T follicular helper cell (primary cell): ENCODE results near the gene PRSS8.
A peak's percentile ranks its signal among the peaks of the same experiment; 100 is the strongest.
"Not testable (repeated sequence)": the region's sequence is repeated elsewhere in the genome, so short reads cannot be mapped to it uniquely, and the experiment has no call there.

Experiments used
- DNase-seq: peaks from one replicate; pipeline ENCODE4 v3.0.0-alpha.2; 2020; ENCODE audit warnings: low read depth
- total RNA-seq, 2 experiments: gene quantifications; one replicate each; lab custom pipeline; 2026; lab: John Stamatoyannopoulos, UW

The PRSS8 gene
- total RNA-seq, result 0.09 to 0.12 reads per million in 2 experiments

DNA sequence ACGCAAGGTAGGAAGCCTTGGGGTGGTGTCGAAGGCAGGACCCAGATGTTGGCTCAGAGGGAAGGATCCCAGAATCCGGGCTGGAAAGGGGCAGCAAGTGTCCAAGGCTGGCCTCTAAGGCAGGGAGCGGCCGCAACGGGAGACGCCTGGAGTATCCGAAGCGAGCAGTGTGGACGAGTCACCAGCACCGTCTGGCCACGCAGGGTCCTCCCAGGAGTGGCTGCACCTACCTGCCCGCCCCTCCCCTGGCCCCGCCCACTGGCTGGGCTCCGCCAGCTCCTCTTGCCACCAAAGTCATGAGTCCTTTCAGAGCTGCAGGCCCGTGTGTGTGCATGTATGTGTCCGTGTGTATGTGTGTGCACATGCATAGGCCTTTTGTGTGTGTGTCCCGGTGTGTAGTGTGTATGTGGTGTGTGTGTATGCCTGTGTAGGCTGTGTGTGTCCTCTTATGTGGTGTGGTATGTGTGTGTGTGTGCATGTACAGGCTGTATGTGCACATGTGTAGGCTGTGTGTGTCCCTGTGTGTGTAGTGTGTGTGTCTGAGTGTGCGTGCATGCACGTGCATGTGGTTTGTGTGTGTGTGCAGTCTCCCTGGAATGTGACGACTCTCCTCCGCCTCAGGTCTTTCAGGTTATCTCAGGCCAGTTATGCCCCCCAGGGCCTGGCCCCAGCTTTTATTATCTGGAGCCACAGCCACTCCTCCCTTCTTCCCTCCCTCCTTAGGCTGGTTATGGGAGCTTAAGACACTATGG lies at the start of gene PRSS8:
PRSS8 (minus strand) TSS at position 193 of the 752 bp plus-strand sequence. CDS start 229 bp downstream, outside the sequence.
- DNase-seq, result no peak

DNA sequence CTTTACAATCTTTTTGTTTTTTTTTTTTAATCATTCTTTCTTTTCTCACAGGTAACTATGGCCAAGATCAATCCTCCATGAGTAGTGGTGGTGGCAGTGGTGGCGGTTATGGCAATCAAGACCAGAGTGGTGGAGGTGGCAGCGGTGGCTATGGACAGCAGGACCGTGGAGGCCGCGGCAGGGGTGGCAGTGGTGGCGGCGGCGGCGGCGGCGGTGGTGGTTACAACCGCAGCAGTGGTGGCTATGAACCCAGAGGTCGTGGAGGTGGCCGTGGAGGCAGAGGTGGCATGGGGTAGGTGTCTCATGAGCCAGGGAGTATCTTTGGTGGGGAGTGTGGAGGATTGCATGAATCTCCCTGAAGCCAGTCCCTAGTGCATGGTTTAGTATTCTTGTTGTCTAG lies 49.4 kb upstream of the PRSS8 start:
- no peak for DNase-seq

DNA sequence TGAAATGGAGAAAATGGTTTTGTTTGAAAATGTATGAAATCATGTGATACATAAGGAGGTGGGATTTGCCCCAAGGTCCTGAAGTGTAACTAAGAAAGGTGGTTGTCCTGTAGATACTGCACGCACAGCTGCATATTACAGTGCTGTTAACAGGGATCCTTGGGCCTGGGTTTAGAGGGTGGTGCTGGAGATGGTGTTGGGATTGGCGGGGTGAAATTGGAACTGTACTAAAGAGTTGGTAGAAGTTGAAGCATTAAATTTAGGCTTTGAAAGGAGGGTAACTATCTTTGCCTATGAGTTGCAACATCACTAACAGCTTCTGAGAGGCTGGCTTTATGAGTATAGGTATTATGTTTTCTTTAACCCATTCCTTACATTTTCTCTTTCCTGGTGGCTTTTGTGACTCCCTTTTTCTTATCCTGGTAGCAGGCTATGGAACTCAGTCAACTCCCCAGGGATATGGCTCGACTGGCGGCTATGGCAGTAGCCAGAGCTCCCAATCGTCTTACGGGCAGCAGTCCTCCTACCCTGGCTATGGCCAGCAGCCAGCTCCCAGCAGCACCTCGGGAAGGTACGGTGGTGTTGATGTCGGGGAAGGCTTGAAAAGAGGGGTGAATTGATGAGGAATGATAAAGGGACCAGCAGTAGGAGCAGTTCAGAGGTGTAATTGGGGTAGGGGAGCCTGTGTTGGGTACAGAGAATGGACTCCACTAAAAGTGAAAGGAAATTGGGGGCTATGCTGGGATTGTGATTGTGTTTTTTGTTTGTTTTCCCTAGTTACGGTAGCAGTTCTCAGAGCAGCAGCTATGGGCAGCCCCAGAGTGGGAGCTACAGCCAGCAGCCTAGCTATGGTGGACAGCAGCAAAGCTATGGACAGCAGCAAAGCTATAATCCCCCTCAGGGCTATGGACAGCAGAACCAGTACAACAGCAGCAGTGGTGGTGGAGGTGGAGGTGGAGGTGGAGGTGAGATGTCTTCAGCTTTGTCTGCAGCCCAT lies 48.2 kb upstream of the PRSS8 start:
- DNase-seq, result no peak

DNA sequence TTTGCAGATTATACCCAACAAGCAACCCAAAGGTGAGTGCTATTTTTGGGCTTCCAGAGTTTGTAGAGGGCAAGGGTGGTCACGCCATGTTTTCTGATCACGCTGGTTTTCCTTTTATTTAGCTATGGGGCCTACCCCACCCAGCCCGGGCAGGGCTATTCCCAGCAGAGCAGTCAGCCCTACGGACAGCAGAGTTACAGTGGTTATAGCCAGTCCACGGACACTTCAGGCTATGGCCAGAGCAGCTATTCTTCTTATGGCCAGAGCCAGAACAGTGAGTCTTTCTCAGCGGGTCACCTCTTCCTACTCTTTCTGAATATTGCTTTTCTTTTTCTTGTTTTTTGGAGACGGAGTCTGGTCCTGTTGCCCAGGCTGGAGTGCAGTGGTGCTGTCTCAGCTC lies 46.9 kb upstream of the PRSS8 start:
- no peak for DNase-seq

DNA sequence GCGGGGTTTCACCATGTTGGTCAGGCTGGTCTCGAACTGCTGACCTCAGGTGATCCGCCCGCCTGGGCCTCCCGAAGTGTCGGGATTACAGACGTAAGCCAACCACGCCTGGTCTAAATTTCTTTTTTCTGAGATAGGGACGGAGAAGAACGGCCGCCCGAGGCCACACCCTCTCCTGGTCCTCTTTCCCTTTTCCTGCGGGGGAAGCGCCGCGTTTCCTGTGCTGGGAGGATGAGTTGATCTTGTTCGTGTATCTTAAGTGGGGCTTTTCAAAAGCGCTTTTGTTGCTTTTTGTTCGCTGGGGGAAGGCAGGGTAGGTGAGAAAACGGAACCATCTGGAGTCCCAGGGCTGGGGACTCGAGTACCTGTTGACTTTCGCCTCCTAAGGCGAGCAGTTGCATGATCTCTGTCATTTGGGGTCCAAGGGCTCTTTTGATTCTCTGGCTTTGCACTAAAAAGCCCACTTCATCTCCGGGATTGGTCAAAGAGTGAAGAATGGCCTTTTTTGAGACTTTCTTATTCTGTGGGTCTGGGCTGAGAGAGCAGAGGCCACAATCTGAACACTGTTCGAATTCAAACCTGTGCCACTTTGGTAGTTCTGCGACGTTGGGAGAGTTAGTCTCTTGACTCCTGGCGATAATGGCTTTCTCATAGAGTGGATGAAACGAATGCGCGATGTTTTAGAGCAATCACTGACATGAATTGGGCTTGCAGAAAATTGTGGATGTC lies 45.7 kb upstream of the PRSS8 start:
- no peak for DNase-seq

DNA sequence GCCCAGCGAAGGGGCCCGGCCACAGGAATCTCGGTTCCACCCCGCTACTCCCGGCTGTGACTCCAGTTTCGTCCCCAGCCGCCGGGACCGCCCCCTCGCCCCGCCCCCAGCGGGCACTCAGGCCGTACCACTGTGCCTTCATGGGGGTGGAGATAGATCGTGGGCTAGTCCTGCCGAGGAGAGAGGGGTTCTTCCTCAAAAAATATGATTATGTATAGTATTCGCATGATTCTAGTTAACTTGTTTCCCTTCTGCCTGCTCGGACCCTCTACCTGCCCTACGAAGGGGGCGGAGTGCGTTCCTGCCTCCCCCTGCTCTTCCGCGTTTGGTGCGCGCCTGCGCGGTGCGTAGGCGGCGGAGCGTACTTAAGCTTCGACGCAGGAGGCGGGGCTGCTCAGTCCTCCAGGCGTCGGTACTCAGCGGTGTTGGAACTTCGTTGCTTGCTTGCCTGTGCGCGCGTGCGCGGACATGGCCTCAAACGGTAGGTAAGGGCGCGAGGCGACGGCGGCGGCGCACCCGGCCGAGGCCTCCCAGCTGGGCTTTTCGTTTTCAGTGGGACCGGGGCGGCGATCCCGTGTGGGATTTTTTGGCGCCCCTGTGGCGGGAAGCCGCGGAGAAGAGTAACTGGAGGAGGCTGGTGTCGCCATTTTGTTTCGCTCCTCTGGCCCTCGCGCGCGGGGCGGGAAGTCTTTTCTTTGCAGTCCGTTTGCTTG lies 44.4 kb upstream of the PRSS8 start, which contains the start of gene FUS:
FUS (plus strand) TSS at position 393 of the 713 bp plus-strand sequence; CDS start at position 469, 76 bp downstream.
- peak; percentile 88 for DNase-seq

DNA sequence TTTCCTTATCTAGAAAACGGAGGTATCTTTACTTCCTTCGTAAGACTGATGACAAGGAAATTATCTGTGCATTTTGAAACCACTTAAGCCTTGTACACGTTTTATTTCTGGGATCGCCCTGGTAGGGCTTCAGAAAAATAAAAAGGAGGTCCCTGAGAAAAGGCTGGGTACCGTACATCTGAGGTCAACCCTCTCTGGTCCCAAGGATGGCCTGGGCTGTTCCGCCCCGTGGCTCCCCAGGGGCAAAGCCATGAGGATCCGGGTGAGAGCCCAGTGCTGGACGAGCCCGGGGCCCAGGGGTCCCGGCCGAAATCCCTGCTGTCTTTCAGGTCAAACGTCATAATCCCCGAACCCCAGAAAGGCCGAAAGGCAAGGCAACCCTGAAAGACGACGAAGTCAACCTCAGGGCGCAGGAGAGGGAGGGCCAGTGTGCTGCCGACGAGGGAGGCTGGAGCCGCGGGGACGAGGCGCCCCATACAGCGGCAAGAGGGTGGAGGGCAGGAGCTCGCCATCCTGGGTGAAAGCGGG lies 43.8 kb upstream of the PRSS8 start:
- DNase-seq, result no peak

DNA sequence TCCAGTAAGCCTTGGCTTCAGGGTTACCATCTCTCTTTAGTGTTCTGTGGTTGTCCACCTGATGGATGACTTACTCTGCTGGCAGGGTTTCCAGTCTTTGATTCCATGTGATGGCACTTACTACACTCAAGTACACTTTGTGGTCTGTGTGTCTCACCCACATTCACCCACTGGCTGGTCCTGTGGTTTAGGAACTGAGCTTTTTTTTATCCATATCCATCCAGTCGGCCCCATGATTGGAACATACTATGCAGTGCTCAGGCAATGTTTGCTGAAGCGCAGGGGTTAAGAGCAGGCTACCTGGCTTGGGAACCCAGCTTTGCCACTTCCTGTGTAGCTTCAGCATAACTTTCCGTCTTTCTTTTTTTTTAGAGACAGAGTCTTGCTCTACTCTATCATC lies 41.6 kb upstream of the PRSS8 start:
- DNase-seq, result peak; percentile 30

DNA sequence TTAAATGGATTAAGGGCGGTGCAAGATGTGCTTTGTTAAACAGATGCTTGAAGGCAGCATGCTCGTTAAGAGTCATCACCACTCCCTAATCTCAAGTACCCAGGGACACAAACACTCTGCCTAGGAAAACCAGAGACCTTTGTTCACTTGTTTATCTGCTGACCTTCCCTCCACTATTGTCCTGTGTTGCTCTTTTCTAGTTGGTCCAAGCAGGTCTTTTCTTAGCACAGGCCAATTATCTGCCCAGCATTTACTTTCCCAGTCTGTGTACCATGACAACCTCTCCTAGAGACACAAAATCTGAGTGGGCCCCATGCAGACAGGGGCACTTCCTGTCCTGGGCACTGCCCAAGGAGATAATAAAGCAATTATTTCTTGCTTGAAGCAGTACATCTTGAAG lies 34.5 kb upstream of the PRSS8 start:
- DNase-seq, result not testable (repeated sequence)

DNA sequence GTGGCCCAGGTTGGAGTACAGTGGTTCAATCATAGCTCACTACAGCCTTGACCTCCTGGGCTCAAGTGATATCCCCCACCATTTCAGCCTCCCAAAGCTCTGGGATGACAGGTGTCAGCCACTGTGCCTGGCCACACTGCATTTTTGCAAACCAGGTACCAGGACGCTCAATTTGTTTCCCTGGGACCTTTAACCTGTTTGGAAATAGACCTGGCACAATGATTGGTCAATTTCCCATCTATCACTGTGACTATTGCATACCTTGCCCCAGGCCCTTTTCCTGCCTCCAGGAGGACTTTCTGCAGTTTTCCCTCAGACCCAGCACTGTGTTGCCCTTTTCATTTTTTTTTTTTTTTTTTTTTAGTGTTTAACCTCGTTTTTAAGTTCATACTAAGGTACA lies 33.3 kb upstream of the PRSS8 start:
- DNase-seq, result no peak

DNA sequence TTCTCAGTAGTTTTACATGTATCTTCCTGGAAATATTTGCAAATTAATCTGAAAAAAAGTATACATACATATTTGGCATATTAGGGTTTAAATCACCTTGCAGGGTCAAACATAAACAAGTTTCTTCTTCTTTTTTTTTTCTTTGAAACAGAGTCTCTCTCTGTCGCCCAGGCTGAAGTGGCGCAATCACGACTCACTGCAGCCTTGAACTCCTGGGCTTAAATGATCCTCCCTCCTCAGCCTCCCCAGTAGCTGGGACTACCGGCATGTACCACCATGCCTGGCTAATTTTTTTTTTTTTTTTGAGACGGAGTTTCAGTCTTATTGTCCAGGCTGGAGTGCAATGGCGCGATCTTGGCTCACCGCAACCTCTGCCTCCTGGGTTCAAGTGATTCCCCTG lies 31.8 kb upstream of the PRSS8 start:
- no peak for DNase-seq

DNA sequence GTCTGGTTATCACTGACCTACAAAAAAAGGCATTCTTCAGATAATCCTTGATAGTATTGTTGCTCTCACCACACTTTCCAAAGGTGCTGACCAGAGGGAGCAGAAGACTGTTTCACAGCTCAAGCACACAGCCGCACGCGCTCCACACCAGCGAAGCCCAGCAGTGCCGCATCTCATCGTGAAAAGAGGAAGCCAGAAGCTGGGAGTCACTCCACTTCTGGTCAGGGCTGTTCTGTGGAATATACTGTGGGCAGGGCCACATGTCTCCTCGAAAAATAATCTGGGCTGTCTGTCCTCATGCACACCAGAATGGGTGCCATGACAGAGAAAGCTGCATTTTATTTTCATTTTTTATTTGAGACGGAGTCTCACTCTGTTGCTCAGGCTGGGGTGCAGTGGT lies 21.6 kb upstream of the PRSS8 start:
- DNase-seq, result no peak

DNA sequence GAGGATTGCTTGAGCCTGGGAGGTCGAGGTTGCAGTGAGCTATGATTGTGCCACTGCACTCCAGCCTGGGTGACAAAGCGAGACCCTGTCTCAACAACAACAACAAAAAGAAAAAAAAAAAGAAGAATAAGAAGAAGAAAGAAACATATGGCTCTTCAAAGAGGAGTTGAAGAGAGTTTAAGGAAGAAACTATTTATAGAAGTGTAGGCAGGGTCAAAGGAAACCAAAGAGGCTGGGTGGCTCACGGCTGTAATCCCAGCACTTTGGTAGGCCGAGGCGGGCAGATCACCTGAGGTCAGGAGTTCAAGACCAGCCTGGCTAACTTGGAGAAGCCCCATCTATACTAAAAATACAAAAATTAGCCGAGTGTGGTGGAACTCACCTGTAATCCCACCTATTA lies 15.4 kb upstream of the PRSS8 start:
- DNase-seq, result not testable (repeated sequence)

DNA sequence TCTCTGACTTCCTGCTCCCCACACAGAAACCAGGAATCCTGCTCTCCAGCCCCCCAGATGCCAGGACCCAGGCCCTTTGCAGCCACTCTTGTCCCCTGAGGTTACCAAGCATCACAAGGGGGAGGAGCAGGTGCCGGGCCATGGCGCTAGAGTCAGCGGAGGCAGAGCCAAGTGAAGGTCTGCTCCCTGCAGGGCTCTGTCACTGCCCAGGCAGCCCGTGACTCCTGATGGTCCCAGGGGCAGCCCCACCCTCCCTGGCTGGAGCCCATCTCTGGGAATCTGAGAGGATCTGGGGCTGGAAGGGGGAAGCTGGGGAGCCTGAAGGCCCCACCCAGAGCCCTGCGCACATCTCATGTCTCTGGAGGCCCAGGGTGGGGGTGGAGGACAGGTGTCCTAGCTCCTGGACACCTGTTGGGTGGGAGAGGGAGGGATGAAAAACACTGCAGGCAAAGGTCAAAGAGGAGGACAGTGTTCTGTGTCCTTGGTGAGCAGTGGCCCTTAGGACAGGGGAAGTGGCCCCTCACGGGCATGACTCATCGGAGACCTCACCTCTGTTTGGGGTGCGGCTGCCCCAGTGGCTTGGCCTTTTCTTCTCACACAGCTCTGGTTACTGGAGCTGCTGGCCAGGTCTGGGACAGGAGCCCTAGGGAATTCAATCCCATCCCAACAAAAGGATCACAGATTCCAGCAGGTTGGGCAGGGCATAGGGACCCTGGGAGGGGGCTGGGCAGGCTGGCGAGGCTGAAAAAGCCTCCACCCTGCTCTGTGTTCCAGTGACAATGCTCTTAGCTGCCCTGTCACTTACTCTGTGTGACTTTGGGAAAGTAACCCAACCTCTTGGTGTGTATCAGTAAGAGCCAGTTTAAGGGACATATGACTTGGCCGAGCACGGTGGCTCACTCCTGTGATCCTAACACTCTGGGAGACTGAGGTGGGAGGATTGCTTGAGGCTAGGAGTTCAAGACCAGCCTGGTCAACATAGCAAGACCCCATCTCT lies 14.7 kb upstream of the PRSS8 start, which contains the start of gene PRSS36:
PRSS36 (minus strand) TSS at position 173 of the 997 bp plus-strand sequence; CDS start at position 142, 31 bp downstream.
- no peak for DNase-seq

DNA sequence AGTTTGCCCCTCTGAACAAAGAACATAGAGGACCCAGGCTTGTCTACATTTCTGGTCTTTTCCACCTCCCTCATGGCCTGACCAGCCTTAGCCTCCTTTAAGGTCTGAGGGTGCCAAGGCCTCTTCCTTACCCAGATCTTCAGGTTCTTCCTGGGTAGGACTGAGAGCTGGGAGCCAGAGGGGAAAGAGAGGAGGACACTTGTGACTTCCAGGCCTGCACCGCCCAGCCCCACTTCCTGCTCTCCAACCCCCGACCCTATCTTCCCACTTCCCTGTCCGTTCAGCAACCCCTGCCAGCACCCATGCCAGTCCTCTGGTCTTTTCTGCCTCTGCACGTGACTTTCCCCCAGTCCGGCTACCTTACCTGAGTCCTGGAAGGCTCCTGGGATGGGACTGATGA lies 13.8 kb upstream of the PRSS8 start:
- DNase-seq, result no peak

DNA sequence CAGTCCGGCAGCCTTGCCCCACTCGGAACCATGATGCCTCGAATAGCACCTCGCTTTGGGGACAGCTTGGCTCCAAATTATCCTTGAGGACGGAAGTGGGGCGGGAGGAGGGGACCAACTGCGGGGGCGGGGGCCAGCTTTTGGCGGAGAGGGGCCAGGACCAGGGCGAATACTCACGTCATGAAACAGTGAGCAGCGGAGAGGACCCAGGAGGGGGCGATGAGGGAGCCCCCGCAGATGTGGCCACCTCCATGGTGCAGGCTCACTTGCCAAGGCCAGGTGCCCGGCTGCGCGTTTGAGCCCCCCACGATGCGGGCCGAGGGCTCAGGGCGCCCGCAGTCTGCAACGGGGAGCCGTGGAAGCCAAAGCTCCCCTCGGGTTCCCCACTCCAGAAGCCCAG lies 13.4 kb upstream of the PRSS8 start:
- DNase-seq, result no peak

DNA sequence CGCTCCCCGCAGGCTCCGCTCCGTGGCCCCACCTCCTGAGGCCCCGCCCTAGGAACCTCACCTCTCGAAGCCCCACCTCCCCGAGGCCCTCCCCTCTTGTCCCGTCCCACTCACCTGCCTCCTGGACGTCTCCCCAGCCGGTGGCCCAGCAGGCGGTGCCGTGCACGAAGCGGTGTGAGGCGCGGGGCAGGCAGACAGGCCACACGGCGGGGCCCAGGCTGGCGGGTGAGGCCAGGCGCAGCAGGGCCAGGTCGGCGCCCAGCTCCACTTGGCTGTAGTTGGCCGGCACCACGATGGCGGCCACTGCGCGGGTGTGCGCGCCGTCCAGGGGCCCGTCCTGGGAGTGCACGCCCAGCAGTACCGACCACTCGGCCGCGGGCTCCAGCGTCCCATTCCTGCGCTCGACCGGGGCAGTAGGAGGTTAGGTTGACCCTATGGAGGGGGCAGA lies 12.8 kb upstream of the PRSS8 start:
- DNase-seq, result no peak

DNA sequence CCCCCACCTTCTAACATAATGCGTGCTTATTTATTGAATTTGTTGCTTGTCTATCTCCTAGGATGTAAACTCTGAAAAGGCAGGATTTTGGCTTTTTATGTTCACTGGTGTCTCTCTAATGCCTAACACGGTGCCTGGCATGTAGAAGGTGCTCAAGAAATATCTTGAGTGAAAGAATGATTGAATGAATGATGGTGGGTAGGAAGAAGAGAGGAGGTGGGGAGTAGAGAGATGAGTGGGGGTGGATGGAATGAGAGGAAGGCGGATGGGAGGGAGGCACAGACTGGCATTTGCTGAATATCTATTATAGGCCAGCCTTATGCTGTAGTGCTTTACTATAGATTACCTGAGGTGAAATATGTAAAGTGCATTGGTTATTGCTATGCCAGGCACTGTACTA lies 12.0 kb upstream of the PRSS8 start:
- no peak for DNase-seq

DNA sequence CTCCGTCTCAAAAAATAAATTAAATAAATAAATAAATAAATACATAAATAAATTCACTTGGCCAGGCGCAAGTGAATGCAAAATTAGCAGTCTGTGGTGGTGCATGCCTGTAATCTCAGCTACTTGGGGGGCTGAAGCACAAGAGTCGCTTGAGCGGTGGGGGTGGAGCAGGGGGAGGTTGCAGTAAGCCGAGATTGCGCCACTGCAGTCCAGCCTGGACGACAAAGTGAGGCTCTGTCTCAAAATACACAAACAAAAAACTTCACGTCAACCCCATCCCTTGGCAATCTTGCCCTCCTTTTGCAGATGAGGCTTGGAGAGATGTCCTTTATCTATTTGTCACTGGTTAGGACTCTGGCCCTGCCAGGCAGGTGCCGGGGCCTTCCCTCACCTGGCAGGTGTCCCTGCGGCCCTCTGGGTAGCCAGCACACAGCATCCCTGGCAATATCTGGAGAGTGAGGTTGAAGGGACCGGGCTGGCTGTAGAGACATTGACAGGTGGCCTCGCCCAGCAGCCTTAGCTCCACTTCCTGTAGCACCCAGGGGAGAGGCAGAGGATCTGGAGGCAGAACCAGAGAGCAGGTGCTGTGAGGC lies 10.0 kb upstream of the PRSS8 start:
- no peak for DNase-seq
